HCT116 (cell line): ENCODE measurements around the gene ARMH1. TPM values are rescaled to one million over a fixed set of nuclear protein-coding genes. Genes with fewer than 3 reads are reported as not detected.

Experiments
- total RNA-seq: library from RNA; stranded (reverse); gene quantifications from one replicate; pipeline ENCODE4 v1.2.1, GENCODE V29; 2021; ENCODE audit not compliant: unreplicated experiment

ARMH1 gene
- total RNA-seq, 1 experiment from 2014 or later: 3.2 TPM

Other genes with a start within 250 kb of the ARMH1 start
- 10.8 TPM for gene TMEM53, start 233 bp upstream of the ARMH1 start, total RNA-seq
- not detected for gene RNU5D-1, start 56.5 kb downstream of the ARMH1 start, total RNA-seq
- 92.6 TPM for gene KIF2C, start 65.1 kb downstream of the ARMH1 start, total RNA-seq
- 2,296 TPM for gene RPS8, start 100.8 kb downstream of the ARMH1 start, total RNA-seq
- 0.52 TPM for gene BEST4, start 113.5 kb downstream of the ARMH1 start, total RNA-seq
- gene PLK3, start 125.7 kb downstream of the ARMH1 start, total RNA-seq: 56.1 TPM
- 0.96 TPM for gene DYNLT4, start 132.6 kb downstream of the ARMH1 start, total RNA-seq
- gene BTBD19, start 133.8 kb downstream of the ARMH1 start, total RNA-seq: 11.6 TPM
- gene PTCH2, start 168.5 kb downstream of the ARMH1 start, total RNA-seq: 1.3 TPM